GF-D8 (cell line): ENCODE data around the gene MPZL1.
"Not testable (repeated sequence)": the region's sequence is repeated elsewhere in the genome, so short reads cannot be mapped to it uniquely, and the experiment has no call there.

Source experiments
- DNase-seq: peaks from one replicate; lab custom pipeline; 2025; lab: John Stamatoyannopoulos, UW

MPZL1 gene

GRCh38 chr1:167719715-167720421 is 1.9 kb upstream of the MPZL1 start:
- not testable (repeated sequence) for DNase-seq

GRCh38 chr1:167720965-167721616 is 691 bp upstream of the MPZL1 start:
- DNase-seq: peak; percentile 16

GRCh38 chr1:167722152-167722869 is 529 bp downstream of the MPZL1 start:
- DNase-seq: no peak

GRCh38 chr1:167722870-167723251 is 1.1 kb downstream of the MPZL1 start:
- DNase-seq: no peak

- DNase-seq: no peak
Observed at GRCh38 chr1:167723707-167724323, 2.0 kb downstream of the MPZL1 start.

GRCh38 chr1:167726008-167726407 is 4.2 kb downstream of the MPZL1 start:
- DNase-seq: no peak

GRCh38 chr1:167728818-167729410 is 7.1 kb downstream of the MPZL1 start:
- DNase-seq: no peak

GRCh38 chr1:167734227-167734626 is 12.4 kb downstream of the MPZL1 start:
- no peak for DNase-seq

- no peak for DNase-seq
Observed at GRCh38 chr1:167734841-167735240, 13.1 kb downstream of the MPZL1 start.

GRCh38 chr1:167737169-167737568 is 15.4 kb downstream of the MPZL1 start:
- DNase-seq: no peak

GRCh38 chr1:167738158-167738557 is 16.4 kb downstream of the MPZL1 start:
- no peak for DNase-seq

- DNase-seq: no peak
Observed at GRCh38 chr1:167739752-167740151, 18.0 kb downstream of the MPZL1 start.

GRCh38 chr1:167741103-167741502 is 19.3 kb downstream of the MPZL1 start:
- DNase-seq: not testable (repeated sequence)

GRCh38 chr1:167742392-167743057 is 20.7 kb downstream of the MPZL1 start:
- DNase-seq: not testable (repeated sequence)

GRCh38 chr1:167744901-167745300 is 23.1 kb downstream of the MPZL1 start:
- DNase-seq: no peak

- DNase-seq: no peak
Observed at GRCh38 chr1:167746013-167746672, 24.4 kb downstream of the MPZL1 start.

- DNase-seq: no peak
Observed at GRCh38 chr1:167746988-167747655, 25.3 kb downstream of the MPZL1 start.

GRCh38 chr1:167747988-167748387 is 26.2 kb downstream of the MPZL1 start:
- DNase-seq: no peak

- no peak for DNase-seq
Observed at GRCh38 chr1:167748906-167749305, 27.1 kb downstream of the MPZL1 start.

GRCh38 chr1:167749741-167750140 is 28.0 kb downstream of the MPZL1 start:
- no peak for DNase-seq

GRCh38 chr1:167750641-167751040 is 28.9 kb downstream of the MPZL1 start:
- no peak for DNase-seq
